ENCODE results near the gene GBF1.

The GBF1 gene

GRCh38 chr10:102396730-102397151 lies 151.4 kb downstream of the GBF1 start:
- DNase-seq = no peak

DNA sequence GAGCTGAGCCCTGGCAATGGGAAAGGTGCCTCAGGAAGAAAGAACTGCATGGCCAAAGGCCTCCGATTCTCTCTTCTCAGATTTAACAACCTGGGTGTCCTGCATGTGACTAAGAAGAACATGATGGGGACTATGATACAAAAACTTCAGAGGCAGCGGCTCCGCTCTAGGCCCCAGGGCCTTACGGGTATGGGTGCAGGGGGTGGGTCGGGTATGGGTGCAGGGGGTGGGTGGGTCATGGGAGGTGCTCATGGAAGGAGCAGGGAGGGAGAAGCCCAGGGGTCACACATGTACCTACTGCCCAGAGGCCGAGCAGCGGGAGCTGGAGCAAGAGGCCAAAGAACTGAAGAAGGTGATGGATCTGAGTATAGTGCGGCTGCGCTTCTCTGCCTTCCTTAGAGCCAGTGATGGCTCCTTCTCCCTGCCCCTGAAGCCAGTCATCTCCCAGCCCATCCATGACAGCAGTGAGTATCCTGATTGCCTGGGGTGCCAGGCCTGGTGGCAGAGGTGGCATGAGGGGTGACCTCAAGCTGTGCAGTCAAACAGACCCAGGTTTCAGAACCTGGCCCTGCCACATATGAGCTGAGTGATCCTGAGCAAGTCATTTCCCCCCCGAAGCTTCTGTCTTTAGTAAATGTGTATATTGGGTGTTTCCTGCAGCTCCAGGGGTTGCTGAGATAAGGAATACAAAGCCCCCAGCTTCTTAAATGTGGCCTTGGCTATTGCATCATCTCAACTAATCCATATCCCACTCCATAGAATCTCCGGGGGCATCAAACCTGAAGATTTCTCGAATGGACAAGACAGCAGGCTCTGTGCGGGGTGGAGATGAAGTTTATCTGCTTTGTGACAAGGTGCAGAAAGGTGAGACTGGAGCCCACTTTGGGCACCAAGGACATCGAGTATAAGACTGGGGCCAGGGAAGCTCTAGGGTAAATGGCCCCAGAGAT lies 152.2 kb downstream of the GBF1 start:
- no peak for DNase-seq

GRCh38 chr10:102398172-102399020 lies 153.1 kb downstream of the GBF1 start:
- no peak for DNase-seq

DNA sequence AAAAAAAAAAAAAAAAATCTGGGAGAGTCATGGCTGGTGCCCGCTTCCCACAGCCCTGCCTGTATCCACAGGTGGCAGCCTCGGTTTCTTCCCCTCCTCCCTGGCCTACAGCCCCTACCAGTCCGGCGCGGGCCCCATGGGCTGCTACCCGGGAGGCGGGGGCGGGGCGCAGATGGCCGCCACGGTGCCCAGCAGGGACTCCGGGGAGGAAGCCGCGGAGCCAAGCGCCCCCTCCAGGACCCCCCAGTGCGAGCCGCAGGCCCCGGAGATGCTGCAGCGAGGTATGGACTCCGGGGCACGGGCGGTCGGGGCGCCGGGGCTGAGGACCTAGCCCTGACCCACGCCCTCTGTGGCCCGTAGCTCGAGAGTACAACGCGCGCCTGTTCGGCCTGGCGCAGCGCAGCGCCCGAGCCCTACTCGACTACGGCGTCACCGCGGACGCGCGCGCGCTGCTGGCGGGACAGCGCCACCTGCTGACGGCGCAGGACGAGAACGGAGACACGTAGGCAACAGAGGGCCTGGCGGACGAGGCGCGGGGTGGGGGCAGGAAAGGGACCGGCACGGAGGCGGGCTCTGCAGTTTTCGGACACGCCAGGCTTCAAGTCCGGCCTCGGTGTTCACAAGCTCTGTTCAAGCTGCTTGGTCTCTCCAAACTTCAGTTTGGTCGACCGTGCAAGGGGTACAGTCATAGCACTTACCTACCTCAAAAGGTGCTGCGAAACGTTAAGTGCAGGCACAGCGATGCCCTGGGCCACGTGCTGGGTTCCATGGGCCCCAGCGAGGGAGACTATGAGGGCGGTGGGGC lies 154.1 kb downstream of the GBF1 start:
- peak; percentile 87 for DNase-seq

- DNase-seq = no peak
Measured at GRCh38 chr10:102400076-102400475, 154.7 kb downstream of the GBF1 start.

DNA sequence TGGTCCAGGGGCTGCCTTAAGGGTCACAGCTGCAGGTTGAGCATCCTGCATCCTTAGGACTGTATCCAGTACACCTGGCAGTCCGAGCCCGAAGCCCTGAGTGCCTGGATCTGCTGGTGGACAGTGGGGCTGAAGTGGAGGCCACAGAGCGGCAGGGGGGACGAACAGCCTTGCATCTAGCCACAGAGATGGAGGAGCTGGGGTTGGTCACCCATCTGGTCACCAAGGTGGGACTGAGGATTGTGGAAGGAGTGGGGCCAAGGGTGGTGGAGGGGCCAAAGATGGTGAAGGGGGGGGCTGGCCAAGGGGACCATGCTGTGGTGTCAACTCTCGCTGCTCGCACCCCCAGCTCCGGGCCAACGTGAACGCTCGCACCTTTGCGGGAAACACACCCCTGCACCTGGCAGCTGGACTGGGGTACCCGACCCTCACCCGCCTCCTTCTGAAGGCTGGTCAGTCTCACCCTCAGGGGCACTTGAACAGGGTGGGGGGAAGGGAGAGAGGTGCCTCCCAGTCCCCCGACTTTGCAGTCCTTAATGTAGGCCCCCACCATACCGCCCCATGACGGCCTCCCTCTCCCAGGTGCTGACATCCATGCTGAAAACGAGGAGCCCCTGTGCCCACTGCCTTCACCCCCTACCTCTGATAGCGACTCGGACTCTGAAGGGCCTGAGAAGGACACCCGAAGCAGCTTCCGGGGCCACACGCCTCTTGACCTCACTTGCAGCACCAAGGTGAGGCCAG lies 155.4 kb downstream of the GBF1 start:
- DNase-seq = no peak

DNA sequence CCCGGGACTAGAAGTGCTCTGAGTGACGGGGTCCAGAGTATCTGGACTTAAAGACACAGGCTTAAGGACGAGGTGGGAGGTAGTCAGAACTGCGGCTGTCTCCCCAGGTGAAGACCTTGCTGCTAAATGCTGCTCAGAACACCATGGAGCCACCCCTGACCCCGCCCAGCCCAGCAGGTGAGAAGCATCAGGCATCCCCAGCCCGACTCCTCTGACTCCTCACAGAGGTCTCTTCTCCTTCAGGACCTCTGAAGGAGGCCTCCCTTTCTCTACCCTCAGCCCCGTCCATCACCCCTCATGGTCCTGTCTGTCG lies 156.0 kb downstream of the GBF1 start:
- no peak for DNase-seq

GRCh38 chr10:102401735-102402511 lies 156.6 kb downstream of the GBF1 start:
- no peak for DNase-seq

DNA sequence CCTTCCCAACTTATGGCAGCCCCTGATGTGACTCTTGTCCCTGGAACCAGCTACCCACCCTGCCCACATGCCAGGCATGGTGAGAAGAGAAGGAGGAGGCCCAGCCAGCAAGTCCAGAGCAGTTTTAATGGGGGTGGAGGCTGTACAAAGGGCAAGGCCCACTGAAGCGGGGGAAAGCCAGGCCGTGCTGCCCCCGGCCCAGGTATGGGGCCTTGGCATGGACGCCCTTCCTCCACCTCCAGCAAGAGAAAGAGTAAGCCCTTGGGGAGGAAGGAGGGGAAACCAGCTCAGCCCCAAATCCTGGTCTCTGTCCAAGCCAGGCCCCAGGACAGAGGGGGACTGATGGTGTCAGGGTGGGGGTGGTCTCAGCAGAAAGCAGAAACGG lies 157.2 kb downstream of the GBF1 start:
- DNase-seq = no peak

- no peak for DNase-seq
Measured at GRCh38 chr10:102403115-102403514, 157.8 kb downstream of the GBF1 start.

DNA sequence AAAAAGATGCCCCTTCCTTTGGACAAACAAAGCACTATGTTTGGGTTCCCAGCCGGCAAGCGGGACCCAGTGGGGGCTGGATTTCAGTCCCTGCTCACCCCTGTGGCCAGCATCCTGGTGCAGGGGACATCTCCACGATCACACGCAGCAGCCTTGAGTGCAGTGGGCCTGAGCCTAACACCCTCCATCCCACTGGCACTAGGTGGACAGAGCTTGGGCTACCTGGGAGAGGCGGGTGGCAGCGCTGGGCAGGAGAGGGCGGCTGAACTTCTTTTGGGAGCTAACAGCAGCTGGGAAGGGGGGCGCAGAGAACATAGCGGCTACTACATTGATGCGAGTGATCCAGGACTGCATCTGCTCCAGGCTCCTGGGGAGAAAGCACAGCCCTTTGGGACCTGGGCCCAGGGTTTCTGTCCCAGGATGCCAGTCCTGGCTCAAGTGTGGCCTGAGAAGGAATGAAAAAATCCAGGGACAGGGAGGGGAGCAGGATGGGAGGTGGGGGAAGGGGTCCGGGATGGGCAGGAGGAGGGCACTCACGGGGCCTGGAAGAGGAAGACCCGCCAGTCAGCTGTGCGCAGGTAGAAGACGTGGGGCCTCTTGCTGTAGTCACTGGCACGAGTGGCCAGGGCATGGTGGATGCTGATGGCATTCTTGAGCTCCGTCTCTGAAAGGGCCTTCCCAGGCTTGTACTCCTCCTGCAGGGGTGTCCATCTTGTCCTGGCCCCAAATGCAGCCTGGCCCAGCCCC lies 159.2 kb downstream of the GBF1 start:
- DNase-seq = no peak

DNA sequence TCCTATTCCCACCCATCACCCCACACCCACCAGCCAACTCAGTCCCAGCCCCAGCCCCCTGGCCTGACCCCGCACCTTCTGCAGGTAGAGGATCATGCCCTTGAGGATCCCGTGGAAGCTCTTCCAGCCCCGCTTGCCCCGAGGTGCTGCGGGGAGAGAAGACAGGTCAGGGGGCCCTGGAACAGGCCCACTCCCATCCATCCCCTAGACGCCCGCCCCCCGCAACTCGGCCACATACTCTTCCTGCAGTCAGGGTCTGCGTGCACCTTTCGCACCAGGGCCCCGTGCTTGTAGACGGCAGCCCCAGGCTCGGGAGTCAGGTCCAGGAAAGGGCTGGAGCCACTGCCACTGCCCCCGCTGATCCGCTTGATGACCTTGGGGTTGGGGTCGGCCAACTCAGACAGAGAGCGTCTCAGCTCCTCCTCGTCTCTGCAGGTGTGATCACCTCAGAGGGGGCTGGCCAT lies 159.8 kb downstream of the GBF1 start:
- no peak for DNase-seq

DNA sequence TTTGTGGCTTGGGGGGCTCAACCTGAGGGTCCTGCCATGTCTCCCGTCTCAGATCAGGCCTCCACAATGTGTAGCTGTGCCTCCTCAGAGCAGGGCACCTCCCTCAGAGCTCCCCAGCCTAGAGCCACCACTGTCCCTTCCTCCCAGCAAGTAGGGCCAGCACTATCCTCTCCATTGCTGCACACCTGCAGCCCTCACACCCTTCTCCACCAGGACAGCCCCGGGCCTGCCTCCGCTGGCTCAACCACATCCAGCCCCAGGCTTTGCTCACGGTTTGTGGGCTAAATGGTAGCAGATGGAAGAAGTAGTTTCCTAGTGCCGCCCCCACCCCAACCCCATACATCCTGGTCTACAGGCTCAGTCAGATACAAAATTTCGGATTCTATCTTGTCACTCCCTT lies 160.3 kb downstream of the GBF1 start:
- no peak for DNase-seq

GRCh38 chr10:102406815-102407214 lies 161.5 kb downstream of the GBF1 start:
- DNase-seq = no peak

DNA sequence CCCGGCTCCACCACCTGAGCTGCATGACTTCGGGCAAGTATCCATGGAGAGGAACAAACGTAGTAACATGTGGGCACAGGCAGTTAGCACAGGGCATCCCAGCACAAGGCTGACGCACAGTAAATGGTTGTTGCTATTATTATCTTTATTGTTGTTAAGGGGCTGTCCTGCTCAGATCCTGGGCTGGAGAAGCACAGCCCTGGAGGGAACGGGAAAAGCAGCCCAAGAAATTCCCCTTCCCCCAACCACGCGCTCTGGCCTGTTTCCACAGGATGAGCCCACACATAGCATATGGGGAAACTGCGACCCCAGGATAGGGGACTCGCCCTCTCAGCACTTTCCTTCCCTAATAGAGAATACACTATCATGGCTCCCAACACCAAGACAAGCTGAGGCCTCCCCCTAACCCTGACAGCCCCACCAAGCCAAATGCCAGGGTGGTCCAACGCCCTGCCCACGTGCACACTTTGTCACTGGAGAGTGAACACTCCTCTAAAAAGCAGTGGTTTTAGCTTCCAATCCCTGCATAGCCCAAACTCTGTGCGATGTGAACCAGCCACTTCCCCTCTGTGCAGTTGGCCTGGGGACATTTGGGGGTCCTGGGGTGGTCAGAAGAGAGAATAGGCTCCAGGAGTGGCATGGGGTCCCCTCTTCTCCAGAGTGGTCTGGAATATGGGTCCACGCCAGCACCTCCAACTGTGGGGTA lies 162.2 kb downstream of the GBF1 start:
- DNase-seq = no peak

DNA sequence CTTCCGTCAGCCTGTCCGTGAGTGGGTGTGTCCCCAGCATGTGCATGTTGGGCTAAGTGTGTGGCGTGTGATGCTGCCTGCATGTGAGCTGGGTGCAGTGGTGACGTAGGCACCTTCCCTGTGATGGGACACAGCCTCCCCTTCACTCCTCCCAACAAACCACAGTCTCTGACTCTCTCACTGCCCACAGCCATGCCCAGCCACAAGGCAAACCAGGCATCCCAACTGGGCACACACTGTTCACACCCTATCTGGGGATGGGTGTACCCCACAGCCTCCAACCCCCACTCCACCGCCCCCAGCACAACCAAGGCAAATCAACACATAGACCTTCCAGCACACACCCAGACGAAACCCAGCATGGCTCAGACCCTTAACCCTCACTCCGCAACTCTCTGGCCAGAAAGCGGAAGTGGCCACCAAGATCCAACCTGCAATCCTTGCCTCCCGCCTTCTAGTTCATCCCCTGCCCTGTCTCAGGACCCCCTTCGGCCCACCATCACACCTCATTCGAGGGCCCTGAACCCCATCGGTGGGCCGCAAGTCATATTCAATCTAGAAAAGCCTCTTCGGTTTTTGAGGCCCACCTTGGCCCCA lies 162.9 kb downstream of the GBF1 start:
- no peak for DNase-seq

DNA sequence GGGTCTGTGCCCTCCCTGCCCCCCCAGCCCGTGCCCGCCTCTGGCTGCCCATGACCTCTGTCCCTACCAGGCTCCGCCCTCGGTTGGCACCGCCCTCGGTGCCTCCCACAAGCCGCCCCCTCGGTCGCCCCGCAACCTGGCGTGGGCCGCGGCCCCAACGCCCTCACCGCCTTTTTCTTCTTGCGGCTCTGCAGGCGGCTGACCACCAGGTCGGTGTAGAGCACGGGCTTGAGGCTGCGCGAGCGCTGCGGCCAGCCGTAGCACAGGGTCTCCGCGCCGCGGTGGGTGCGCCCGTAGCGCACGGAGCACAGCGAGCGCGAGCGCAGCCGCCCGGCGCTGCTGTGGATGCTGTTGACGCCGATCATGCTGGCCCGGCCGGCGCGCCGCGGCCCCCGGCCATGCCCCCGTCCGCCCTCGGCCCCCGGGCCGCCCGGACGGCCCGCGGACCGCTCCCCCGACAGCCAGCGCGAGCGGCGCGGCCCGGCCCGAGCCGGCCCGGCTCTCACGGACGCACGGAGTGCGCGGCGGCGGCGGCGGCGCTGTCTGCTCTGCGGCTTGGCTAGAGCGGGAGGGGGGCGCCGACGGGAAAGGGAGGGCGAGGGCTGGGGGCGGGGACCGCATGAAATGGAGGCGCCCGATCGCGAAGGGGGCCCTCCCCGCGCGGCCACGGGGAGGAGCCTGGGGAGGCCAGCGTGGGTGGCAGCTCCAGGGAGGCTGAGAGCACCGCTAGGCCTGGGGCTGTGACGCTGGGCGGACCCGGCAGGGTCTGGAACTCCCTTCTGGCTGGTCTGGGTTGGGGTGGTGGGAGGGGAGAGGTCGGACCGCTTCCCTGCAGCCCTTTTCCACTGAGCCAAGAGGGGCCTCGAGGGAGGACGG lies 163.6 kb downstream of the GBF1 start:
- DNase-seq = peak; percentile 39

DNA sequence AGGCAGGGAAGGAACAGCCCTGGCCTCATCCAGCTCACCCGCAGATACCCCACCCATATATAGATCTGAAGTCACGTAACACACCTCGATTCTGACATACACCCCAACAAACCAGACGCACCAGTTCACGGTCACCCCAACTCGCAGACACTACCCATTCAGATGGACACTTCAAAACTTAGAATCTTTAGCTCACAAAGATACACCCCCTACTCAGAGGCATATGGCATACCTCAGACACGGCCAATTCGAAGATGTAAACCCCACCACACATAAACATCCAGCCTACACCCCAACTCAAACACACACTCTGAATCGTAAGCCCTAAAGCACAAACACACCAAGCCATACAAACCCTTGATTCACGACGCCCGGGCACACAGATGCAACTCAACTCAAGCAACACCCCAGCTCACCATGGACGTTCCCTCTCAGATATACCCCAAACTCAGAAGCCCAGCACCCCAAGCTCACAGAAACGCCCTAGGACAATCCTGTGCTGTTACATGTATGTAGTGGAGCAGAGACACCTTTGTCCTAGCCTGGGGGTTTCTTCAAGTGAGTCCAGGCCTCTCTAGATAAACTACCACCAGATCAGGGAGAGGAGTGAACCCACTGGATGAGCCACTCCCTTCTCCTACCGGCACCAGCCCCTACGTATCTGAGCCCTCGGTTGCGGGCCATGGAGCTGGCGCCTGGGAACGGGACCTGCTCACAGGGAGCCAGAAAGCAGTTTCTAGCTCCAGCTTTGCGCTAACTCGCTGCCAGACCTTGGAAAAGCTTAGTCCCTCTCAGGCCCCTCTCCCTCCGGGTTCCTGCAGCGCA lies 164.5 kb downstream of the GBF1 start:
- no peak for DNase-seq
